NCI-H446 treated with DMSO at 0.1 percent for 48 hours (cell line): ENCODE results near the gene FASN.

Source experiments
- DNase-seq: peaks from one replicate; lab custom pipeline; 2025; lab: John Stamatoyannopoulos, UW

FASN gene

DNA sequence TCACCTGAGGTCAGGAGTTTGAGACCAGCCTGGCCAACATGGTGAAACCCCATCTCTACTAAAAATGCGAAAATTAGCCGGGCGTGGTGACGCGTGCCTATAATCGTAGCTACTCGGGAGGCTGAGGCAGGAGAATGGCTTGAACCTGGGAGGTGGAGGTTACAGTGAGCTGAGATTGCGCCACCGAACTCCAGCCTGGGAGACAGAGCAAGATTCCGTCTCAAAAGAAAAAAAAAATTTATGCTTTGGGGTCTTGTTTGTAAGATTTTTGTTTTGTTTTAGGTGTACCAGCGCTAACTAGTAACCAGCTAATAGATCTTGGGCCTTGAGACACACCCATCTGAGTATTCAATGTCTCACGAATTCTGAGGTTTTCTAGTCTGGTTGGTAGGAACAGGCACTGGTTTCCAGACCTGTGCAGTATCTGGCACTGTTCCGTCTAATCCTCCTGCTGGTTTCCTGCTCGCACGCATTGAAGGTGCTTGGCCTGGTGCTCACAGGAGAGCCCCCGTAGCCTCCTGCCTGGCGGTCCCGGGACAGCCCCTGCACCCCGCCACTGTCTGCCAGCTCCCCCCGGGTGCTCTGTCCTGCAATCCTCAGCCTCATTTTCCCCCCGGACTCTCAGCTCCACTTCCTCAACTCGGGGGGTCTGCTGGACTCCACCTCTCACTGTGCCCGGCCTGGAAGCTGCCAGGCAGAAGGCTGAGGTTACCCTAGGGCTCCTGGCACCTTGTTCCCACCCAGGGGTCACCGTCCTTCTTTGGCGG is 21.8 kb downstream of the FASN start:
- DNase-seq: no peak

GRCh38 chr17:82073446-82073845 is 24.6 kb downstream of the FASN start:
- no peak for DNase-seq

DNA sequence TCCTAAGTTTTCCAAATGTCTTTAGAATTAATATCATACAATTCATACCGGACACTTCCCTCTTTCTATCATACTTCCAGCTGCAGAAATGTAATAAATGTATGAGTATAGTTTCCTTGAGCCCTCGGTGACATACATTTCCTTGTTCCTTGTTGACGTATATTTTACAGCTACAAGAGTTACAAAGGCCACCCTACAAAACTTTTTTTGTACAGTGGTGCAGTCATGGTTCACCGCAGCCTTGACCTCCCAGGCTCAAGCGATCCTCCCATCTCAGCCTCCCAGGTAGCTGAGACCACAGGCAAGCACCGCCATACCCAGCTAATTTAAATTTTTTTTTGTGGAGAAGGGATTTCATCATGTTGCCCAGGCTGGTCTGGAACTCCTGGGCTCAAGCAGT is 25.2 kb downstream of the FASN start:
- DNase-seq: no peak

DNA sequence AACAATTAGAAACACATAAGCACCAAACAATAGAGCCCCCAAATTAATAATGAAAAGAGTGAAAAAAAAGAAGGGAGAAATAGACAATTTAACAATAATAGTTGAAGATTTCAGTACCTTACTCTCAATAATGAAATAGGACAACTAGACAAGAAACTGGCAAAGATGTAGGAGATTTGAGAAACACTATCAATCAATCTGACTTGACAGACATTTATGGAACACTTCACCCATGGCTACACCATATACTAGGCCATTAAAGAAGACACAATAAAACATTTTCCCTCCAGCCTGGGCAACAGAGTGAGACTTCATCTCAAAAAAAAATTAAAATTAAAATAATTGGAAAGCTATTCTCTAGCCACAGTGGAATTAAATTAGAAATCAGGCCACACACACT is 27.4 kb downstream of the FASN start:
- no peak for DNase-seq

- DNase-seq: no peak
Measured at GRCh38 chr17:82065638-82066303, 32.3 kb downstream of the FASN start, which contains the start of gene DUS1L. TSS of gene DUS1L (minus strand) at chr17:82065804. CDS start at chr17:82065059, 745 bp downstream.

DNA sequence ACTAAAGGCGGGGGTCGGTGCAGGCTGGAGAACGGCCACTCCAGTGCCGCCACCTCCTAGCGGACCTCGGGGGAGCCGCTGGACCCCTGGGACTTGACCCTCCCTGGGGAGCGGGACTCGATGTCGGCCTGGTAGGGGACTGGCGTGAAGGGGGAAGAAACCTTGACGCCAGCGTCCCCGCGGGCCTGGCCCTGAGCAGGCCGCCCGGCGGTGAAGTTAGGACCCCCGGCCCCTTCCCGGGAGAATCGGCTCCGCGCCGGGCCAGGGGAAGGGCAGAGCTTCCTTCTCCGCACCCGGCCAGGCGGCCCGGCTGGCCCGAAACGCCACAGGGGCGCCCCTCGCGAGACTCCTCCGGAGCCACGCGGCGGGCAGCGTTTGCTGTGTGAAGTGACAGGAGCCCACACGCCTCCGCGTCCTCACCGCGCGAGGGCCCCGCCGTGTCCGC is 32.8 kb downstream of the FASN start:
- DNase-seq: no peak

- DNase-seq: no peak
Measured at GRCh38 chr17:82064433-82065192, 33.4 kb downstream of the FASN start.

DNA sequence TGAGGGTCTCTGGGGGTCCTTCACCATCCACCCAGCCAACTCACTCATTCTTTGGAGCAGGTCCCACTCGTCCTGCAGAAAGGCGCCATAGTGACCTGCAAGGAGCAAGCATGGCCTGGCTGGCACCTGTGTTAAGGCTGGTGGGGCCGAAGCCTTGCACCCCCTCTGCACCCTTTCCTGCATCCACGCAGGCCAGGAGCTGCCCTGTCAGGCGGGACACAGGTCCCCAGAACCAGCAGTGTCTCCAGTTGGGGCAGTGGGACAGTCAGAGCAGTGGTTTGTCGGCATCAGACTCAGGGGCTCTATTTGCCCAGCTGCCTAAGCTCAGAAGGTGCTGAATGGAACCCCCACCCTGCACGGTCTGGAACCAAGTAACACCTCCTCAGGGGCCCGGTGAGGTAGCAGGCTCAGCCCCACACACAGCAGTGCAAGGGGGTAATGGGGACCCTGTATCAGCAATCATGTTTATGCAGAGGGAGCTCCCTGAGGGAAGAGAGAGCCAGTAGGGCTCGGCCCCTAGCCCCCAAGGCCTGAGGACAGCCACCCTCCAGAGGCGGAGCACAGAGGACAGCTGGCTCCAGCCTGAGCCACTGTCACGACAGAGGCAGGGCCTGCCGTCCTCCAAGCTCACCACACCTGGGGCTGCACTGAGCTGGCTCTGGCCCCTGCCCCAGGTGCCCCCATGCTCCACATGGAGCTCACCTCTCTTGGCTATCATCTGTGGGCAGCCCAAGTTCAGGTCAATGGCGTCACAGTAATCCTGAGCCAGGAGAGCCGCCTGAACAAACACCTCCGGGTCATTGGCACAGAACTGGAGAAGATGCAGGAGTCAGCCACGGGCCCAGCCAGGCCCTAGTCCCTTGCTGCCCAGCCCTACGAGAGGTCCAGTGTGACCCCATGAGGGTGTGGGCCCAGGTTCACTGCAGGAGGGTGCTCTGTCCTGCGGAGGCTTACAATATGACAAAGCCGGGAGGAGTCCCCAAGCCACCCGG is 34.3 kb downstream of the FASN start:
- DNase-seq: no peak

DNA sequence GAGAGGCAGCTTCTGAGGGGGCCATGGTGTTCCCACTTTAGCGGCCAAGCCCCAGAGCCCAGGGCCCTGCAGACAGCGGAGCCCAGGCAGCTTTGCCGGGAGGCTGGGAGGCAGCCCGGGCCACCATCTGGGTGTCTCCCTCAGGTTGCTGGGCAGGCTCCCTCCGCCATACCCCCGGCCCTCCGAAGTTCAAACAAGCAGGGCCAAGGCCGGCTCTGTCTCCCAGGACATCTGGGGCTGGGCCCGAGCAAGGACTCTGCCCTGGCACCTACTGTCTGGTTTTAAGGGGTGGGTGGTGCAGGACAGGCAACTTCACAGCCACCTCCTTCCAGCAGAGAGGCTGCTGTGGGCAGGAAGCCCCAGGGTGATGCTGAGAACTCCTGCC is 35.1 kb downstream of the FASN start:
- DNase-seq: no peak

DNA sequence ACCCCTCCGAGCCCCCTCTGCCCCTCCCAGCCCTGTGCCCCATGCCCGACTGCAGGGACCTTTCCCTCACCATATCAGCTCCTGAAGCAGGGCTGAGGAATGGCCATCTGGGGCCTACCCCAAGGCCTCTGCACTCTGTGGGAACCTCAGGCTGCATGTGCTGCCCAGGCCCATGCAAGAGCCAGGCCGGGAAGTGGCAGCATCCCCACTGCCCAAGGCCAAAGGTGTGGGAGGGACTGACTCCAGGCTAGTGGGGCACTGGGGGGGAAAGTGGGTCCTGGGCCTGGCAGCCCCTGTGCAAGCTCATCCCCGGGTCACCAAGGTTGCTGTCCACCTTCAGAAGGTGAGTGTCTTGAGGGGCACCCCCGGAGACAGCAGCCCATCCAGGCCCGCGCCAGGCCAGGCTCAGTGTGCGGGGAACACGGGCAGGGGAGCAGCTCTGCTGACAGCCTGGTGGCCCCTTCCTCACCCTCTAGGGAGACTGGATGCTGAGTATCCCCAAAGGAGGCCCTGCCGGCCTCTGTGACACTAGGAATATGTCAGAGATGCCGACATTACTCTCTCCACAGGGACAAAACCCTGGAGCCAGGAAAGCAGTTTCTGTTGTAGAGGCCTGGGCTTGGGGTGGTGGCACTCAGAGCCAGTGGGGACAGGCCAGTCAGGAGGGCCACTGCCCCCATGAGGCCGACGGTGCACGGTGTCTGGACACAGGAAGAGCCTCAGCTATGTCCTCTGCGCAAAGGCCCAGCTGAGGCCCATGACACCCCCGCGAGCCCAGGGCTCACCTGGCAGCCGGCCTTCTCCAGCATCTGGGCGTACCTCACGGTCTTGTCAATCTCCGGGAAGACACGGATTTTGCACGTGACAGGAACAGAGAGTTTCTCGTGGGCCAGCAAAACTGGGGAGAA is 35.7 kb downstream of the FASN start:
- DNase-seq: no peak

DNA sequence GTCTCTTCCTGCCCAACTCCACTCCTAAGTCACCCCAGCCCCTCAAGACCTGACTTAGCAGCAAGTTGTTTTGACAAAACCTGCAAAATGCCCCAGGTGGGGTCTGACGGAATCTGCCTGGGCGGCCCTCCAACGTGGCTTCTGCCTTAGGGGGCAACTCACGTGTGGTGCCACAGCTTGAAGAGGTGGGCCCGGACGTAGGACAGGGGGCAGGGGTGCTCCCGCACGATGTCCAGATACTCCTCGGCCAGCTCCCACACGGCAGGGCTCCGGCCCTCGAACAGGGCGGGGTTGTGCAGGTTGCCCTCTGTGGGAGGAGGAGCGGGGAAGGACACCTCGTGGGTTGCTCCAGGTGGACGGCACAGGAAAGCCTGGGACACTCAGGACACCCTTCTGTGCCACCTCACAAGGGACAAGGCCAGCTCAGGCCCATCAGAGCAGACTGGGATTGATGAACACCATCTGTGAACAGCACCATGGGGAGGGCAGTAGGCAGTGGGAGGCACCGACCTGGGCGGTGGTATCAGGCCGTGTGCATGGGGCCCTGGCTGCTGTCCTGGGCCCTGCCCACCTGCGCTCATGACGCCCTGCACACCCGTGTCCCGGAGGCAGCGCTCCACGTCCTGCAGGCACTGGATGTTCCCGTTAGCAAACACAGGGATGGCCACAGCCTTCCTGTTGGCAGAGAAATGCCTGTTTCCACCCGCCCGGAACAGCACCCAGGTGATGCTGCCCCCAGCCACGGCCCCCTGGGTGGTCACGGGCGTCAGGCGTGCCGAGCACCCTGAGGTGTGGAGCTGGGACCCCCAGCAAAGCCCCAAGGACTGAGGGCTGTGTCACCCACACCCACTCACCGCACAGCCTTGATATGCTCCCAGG is 36.8 kb downstream of the FASN start:
- no peak for DNase-seq

DNA sequence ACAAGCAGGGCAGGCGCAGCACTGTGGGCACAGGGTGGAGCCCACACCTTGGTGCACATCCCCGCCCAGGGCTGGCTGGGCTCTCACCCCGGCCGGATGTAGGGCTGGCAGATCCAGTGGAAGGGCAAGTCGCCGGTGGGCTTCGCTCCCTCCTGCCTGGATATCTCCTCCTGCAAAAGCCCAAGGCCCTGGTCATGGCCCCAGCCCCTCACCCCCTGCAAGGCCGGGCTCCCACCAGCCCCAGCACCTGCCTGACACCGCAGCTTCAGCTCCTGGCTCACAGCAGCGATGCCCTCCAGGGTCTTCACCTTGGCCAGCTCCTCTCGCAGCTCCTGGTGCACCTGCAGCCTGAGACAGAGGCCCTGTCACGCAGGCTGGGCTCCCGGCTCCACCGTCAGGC is 37.4 kb downstream of the FASN start:
- DNase-seq: no peak

GRCh38 chr17:82060001-82060380 is 38.0 kb downstream of the FASN start:
- DNase-seq: no peak

GRCh38 chr17:82059272-82060000 is 38.6 kb downstream of the FASN start:
- DNase-seq: no peak

DNA sequence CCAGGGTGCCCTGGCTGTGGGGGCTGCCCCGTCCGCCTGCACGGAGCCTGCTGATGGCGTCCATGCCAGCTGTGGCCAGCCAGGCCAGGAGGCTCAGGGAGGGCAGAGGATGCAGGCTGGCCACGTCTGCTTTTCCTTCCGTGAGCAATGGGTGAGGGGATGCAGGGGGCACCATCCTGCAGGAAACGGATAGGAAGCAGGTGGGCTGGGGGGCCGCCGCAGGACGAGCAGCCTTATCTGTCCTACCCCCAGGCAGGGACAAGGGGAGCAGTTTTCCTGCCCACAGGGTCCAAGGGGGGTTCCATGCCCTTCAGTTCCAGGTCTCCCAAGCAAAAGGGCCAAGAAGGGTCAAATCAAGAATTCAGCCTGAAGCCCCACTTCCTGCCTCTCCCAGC is 39.2 kb downstream of the FASN start:
- no peak for DNase-seq

GRCh38 chr17:82058230-82058854 is 39.7 kb downstream of the FASN start:
- no peak for DNase-seq

DNA sequence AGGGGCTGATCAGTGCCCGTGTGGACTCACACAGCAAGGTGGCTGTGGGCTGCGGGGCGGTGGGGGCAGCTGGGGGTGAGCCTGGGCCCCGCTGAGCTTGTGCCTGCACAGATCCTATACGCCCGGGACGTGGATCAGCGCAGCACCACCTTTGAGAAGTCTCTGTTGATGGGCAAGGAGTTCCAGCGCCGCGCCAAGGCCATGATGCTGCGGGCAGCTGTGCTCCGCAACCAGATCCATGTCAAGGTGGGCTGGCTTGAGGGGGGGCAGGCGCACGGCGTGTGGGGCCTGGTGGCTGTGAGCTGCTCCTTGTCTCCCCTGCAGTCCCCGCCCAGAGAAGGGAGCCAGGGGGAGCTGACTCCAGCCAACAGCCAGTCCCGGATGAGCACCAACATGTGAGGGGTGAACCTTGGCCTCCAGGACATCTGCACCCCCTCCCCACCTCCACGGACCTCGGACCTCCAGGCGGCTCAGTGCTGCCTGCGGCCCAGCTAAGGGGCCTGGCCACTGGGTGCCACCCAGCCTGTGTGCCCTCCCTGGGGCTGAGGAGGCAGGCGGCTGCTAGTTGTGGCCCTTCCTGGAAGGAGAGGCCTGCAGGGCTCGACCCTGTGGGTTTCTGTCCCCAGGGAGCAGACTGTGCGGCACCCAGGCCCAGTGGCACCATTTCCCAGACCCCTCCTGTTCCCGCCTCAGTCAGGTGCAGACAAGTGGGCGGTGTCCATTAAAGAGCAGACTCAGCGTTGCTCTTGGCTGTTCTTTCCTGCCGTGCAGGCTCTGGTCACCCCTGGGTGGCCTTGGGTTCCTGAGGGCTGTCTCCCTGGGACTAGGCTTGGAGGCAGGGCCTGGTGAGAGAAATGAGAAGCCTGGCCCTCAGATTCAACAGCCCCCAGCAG is 41.1 kb downstream of the FASN start:
- no peak for DNase-seq
